Lower lobe of right lung (tissue), 2 donors: ENCODE results near the gene CRHBP. TPM values are rescaled to one million over a fixed set of nuclear protein-coding genes. Genes with fewer than 3 reads are reported as not detected.

Experiments
- ATAC-seq, 2 donors: fragments of 200-7000 bp; cut with Tn5 transposase; one replicate each; pipeline ENCODE4 v1.9.1; 2020 to 2022; ENCODE audit warnings: mild to moderate bottlenecking in 2 of 2, moderate library complexity in 2 of 2
- DNase-seq: peaks from one replicate; pipeline ENCODE4 v3.0.0-alpha.2; 2020
- H3K27ac ChIP-seq: fragments of 200-600 bp; one replicate; pipeline ENCODE4 v1.8.0; 2022
- H3K27me3 ChIP-seq: fragments of 200-600 bp; one replicate; pipeline ENCODE4 v1.8.0; 2022; ENCODE audit warnings: low read depth
- H3K36me3 ChIP-seq: fragments of 200-600 bp; one replicate; pipeline ENCODE4 v1.8.0; 2022; ENCODE audit warnings: mild to moderate bottlenecking
- H3K4me1 ChIP-seq: fragments of 200-600 bp; one replicate; pipeline ENCODE4 v1.8.0; 2022
- H3K4me3 ChIP-seq: fragments of 200-600 bp; one replicate; pipeline ENCODE4 v1.8.0; 2022; ENCODE audit warnings: mild to moderate bottlenecking
- H3K9me3 ChIP-seq: fragments of 200-600 bp; one replicate; pipeline ENCODE4 v1.8.0; 2022
- CTCF ChIP-seq: fragments of 200-600 bp; IDR thresholded peaks from one replicate; pipeline ENCODE4 v1.8.0; 2022; ENCODE audit warnings: antibody characterized with exemption, mild to moderate bottlenecking
- intact Hi-C: fragments of 100-400 bp; cut with DNase I; formaldehyde crosslinking; loops from one replicate; pipeline ENCODE4 v1.11.0; 2022
- total RNA-seq: library from RNA; stranded (reverse); fragmentation: NEBNext Ultra II Directional; extraction: Animal tissue kit (Norgen Biotek cat#: 25700); gene quantifications from one replicate; pipeline ENCODE4 v1.2.1, GENCODE V29; 2021
- donor health status: DM: no; HTN: yes; CAD: no; lungs with severe emphysema.

CRHBP gene
- total RNA-seq, 1 donor from 2014 or later, result 0.53 TPM

GRCh38 chr5:76960004-76960625 lies 7.3 kb downstream of the CRHBP start:
- Histone ChIP-seq H3K4me3 (no peak overlapping the region), H3K27ac (no peak overlapping the region), H3K36me3 (no peaks in the 10 kb centered on the region), H3K9me3 (no peaks in the 10 kb centered on the region), H3K27me3 (peaks cover 6% of the 10 kb centered on the region), H3K4me1 (no peaks in the 10 kb centered on the region)
- intact Hi-C loops, result no loop called here
- no peak for TF ChIP-seq CTCF
- no peak for DNase-seq
- peak in 1 of 2 donors; percentile 15 for ATAC-seq

GRCh38 chr5:76964060-76964459 lies 11.2 kb downstream of the CRHBP start:
- no peaks in the 10 kb centered on the region for H3K27me3 ChIP-seq
- TF ChIP-seq CTCF, result no peak
- DNase-seq (no peak), ATAC-seq (no peak)
- H3K4me3 ChIP-seq, result no peak overlapping the region
- intact Hi-C loops, result no loop called here
- H3K4me1 ChIP-seq, result no peaks in the 10 kb centered on the region
- H3K36me3 ChIP-seq, result no peaks in the 10 kb centered on the region
- no peaks in the 10 kb centered on the region for H3K9me3 ChIP-seq
- no peak overlapping the region for H3K27ac ChIP-seq

- Histone ChIP-seq H3K4me1 (no peaks in the 10 kb centered on the region), H3K27me3 (peaks cover 6% of the 10 kb centered on the region), H3K9me3 (no peaks in the 10 kb centered on the region), H3K27ac (no peak overlapping the region), H3K4me3 (no peak overlapping the region), H3K36me3 (no peaks in the 10 kb centered on the region)
- TF ChIP-seq CTCF, result no peak
- no peak for ATAC-seq
- DNase-seq, result no peak
- intact Hi-C loops, result no loop called here
These were observed 18.7 kb downstream of the CRHBP start for GRCh38 chr5:76971511-76971910.

- Histone ChIP-seq H3K27me3 (peaks cover 6% of the 10 kb centered on the region), H3K36me3 (no peaks in the 10 kb centered on the region), H3K27ac (no peak overlapping the region), H3K4me1 (no peaks in the 10 kb centered on the region), H3K9me3 (no peaks in the 10 kb centered on the region), H3K4me3 (no peak overlapping the region)
- no peak for TF ChIP-seq CTCF
- DNase-seq (no peak), ATAC-seq (no peak)
- intact Hi-C loops, result no loop called here
These were observed 19.8 kb downstream of the CRHBP start for GRCh38 chr5:76972689-76973088.

GRCh38 chr5:76974785-76975184 lies 21.9 kb downstream of the CRHBP start:
- no peak for DNase-seq
- ATAC-seq, result no peak
- intact Hi-C loops, result no loop called here
- H3K27ac ChIP-seq, result no peak overlapping the region
- no peaks in the 10 kb centered on the region for H3K4me1 ChIP-seq
- TF ChIP-seq CTCF, result no peak
- no peak overlapping the region for H3K4me3 ChIP-seq
- H3K9me3 ChIP-seq, result no peaks in the 10 kb centered on the region
- peaks cover 6% of the 10 kb centered on the region for H3K27me3 ChIP-seq
- H3K36me3 ChIP-seq, result no peaks in the 10 kb centered on the region

GRCh38 chr5:76978869-76979268 lies 26.0 kb downstream of the CRHBP start:
- H3K4me3 ChIP-seq, result no peak overlapping the region
- TF ChIP-seq CTCF, result no peak
- ATAC-seq (no peak), DNase-seq (no peak)
- H3K27ac ChIP-seq, result no peak overlapping the region
- no peaks in the 10 kb centered on the region for H3K9me3 ChIP-seq
- H3K27me3 ChIP-seq, result peaks cover 6% of the 10 kb centered on the region
- H3K36me3 ChIP-seq, result no peaks in the 10 kb centered on the region
- H3K4me1 ChIP-seq, result no peaks in the 10 kb centered on the region
- intact Hi-C loops, result no loop called here
